ENCODE data around the gene PKLR. TPM values are rescaled to one million over a fixed set of nuclear protein-coding genes. Genes with fewer than 3 reads are reported as not detected.
A peak's percentile ranks its signal among the peaks of the same experiment; 100 is the strongest.

Gene PKLR
- total and polyA plus RNA-seq, 10 donors, result 0.04 to 0.74 (median 0.39) TPM; not detected in 5

- DNase-seq, result peak; percentile 64
- Histone ChIP-seq H3K27ac (no peak overlapping the region), H3K4me3 (no peak overlapping the region), H3K9me3 (no peaks in the 10 kb centered on the region), H3K4me1 (peaks cover 4 to 30% (median 23%) of the 10 kb centered on the region in 6 donors), H3K36me3 (peaks cover 15 to 89% (median 82%) of the 10 kb centered on the region in 6 donors), H3K27me3 (replicated peaks in 1 of 7) (no peaks in the 10 kb centered on the region)
- intact Hi-C loops (cut with DNase I; ENCODE audit: low total_unique reads), result no loop called here
- 79 to 93% (median 91%) methylated on average over 6 of the region's 6 CpGs for WGBS, 5 donors
- TF ChIP-seq POLR2AphosphoS5 (IDR thresholded peaks at IDR 0.05), result no peak
- TF ChIP-seq CTCF (IDR thresholded peaks at IDR 0.05 in 8 of 11, conservative IDR thresholded peaks at IDR 0.05 in 3 of 11), result no peak
- no peak for TF ChIP-seq POLR2A (IDR thresholded peaks at IDR 0.05)
Observed at GRCh38 chr1:155266553-155266952, 34.7 kb downstream of the PKLR start.

- intact Hi-C loops (cut with DNase I; ENCODE audit: low total_unique reads), result no loop called here
- H3K27ac ChIP-seq, result peak overlapping the region in 4 of 8 donors; percentile 88 to 94 (median 88)
- no peaks in the 10 kb centered on the region for H3K9me3 ChIP-seq
- 78 to 92% (median 87%) methylated on average over 11 of the region's 11 CpGs for WGBS, 5 donors
- no peaks in the 10 kb centered on the region for H3K27me3 ChIP-seq (replicated peaks in 1 of 7)
- H3K36me3 ChIP-seq, result peaks cover 5 to 80% (median 58%) of the 10 kb centered on the region in 6 donors
- H3K4me3 ChIP-seq, result peak overlapping the region in 1 of 8 donors; percentile 99
- H3K4me1 ChIP-seq, result peaks cover 15 to 38% (median 27%) of the 10 kb centered on the region in 6 donors
- TF ChIP-seq POLR2AphosphoS5 (IDR thresholded peaks at IDR 0.05) (peak; percentile 8 to 38 (median 35)), CTCF (IDR thresholded peaks at IDR 0.05 in 8 of 11, conservative IDR thresholded peaks at IDR 0.05 in 3 of 11) (no peak), POLR2A (IDR thresholded peaks at IDR 0.05) (no peak)
- DNase-seq, result peak; percentile 75
Observed at GRCh38 chr1:155263067-155263466, 38.2 kb downstream of the PKLR start.

- no peaks in the 10 kb centered on the region for H3K9me3 ChIP-seq
- no peaks in the 10 kb centered on the region for H3K27me3 ChIP-seq (replicated peaks in 1 of 7)
- H3K36me3 ChIP-seq, result peaks cover 5 to 80% (median 56%) of the 10 kb centered on the region in 6 donors
- peak in 1 of 3 donors; percentile 73 for TF ChIP-seq POLR2A (IDR thresholded peaks at IDR 0.05)
- TF ChIP-seq CTCF (IDR thresholded peaks at IDR 0.05 in 8 of 11, conservative IDR thresholded peaks at IDR 0.05 in 3 of 11), result no peak
- peak; percentile 94 to 98 (median 96) for TF ChIP-seq POLR2AphosphoS5 (IDR thresholded peaks at IDR 0.05)
- intact Hi-C loops (cut with DNase I; ENCODE audit: low total_unique reads), result no loop called here
- 0 to 1% (median 0%) methylated on average over 28 to 47 of the region's 47 CpGs for WGBS, 5 donors
- peaks cover 15 to 38% (median 27%) of the 10 kb centered on the region in 6 donors for H3K4me1 ChIP-seq
- H3K4me3 ChIP-seq, result peak within 1 kb of the TSS; percentile 62 to 99 (median 88)
- H3K27ac ChIP-seq, result peak within 1 kb of the TSS; percentile 79 to 94 (median 88)
- DNase-seq, result peak; percentile 96
Observed at GRCh38 chr1:155261852-155262673, 39.2 kb downstream of the PKLR start, which contains the start of gene SCAMP3. Gene SCAMP3, minus strand, starts transcription at chr1:155262360. Its CDS starts 209 bp downstream, at chr1:155262151.

GRCh38 chr1:155261493-155261851 is 39.8 kb downstream of the PKLR start:
- Histone ChIP-seq H3K27me3 (replicated peaks in 1 of 7) (no peaks in the 10 kb centered on the region), H3K27ac (peak overlapping the region; percentile 79 to 94 (median 88)), H3K9me3 (no peaks in the 10 kb centered on the region), H3K36me3 (peaks cover 3 to 80% (median 55%) of the 10 kb centered on the region in 6 donors), H3K4me1 (peaks cover 15 to 42% (median 28%) of the 10 kb centered on the region in 6 donors), H3K4me3 (peak overlapping the region; percentile 62 to 99 (median 88))
- WGBS, 5 donors, result 0 to 1% (median 1%) methylated on average over 6 to 9 of the region's 9 CpGs
- no peak for TF ChIP-seq POLR2A (IDR thresholded peaks at IDR 0.05)
- TF ChIP-seq POLR2AphosphoS5 (IDR thresholded peaks at IDR 0.05), result no peak
- TF ChIP-seq CTCF (IDR thresholded peaks at IDR 0.05 in 8 of 11, conservative IDR thresholded peaks at IDR 0.05 in 3 of 11), result no peak
- no peak for DNase-seq
- intact Hi-C loops (cut with DNase I; ENCODE audit: low total_unique reads), result no loop called here

Data from spleen (tissue), 11 donors.